GM18867 (cell line): Measurements from ENCODE around the gene AFM.
A peak's percentile ranks its signal among the peaks of the same experiment; 100 is the strongest.

ENCODE experiments used
- ATAC-seq: cut with Tn5 transposase; IDR thresholded peaks from one replicate; pipeline ENCODE4 v1.9.1; 2021; ENCODE audit warnings: mild to moderate bottlenecking, moderate library complexity; ENCODE audit not compliant: unreplicated experiment

The AFM gene

DNA sequence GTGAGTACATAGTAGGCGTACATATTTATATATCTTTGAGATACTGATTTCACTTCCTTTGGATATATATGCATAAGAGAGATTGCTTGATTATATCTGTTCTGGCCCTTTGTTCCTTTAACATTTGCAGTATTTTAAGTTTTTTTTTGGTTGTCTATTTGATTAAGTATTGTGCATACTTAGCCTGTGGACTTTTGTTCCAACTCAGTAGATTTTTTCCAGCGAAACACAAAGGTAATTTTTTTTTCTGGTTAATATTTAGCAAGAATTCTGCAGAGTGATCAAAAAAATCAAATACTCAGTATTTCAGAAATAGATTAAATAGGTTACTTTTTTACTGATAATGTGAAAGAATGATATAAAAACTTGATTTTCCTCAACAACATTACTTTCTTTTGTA lies at the start of gene AFM:
TSS of gene AFM (plus strand) at position 388 of the 400 bp plus-strand sequence. CDS start 31 bp downstream, outside the sequence.
- no peak for ATAC-seq

GRCh38 chr4:73431813-73432168 lies 49.8 kb upstream of the AFM start:
- no peak for ATAC-seq

GRCh38 chr4:73432169-73433000 lies 49.2 kb upstream of the AFM start:
- ATAC-seq: no peak

GRCh38 chr4:73433140-73433539 lies 48.4 kb upstream of the AFM start:
- no peak for ATAC-seq

- peak; percentile 83 for ATAC-seq
These were observed 47.2 kb upstream of the AFM start for GRCh38 chr4:73434311-73434710.

DNA sequence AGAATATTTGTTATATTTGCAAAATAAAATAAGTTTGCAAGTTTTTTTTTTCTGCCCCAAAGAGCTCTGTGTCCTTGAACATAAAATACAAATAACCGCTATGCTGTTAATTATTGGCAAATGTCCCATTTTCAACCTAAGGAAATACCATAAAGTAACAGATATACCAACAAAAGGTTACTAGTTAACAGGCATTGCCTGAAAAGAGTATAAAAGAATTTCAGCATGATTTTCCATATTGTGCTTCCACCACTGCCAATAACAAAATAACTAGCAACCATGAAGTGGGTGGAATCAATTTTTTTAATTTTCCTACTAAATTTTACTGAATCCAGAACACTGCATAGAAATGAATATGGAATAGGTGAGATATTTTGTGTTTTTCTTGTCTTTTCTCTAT lies 45.6 kb upstream of the AFM start, which contains the start of gene AFP:
TSS of gene AFP (plus strand) at position 238 of the 400 bp plus-strand sequence. CDS start at position 280, 42 bp downstream.
- ATAC-seq: no peak

GRCh38 chr4:73436674-73437557 lies 44.6 kb upstream of the AFM start:
- ATAC-seq: no peak

DNA sequence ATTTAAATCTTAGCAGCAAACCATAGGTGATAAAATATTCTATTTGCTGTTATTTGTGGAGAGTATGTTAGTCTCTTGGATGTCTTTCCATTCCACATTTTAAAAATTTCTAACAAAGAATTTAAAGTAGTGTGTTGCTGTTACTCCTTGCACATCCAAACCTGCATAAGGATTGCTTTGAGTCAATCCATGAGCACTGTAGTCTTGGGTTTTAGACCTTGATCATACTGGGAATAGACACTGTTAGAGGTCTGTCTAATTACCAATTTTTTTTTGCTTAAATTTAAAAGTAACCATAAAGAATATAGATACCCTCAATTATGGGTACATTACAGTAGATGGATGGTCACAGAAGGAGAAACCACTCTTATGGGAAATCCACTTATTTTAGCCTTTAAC lies 44.0 kb upstream of the AFM start:
- ATAC-seq: no peak

DNA sequence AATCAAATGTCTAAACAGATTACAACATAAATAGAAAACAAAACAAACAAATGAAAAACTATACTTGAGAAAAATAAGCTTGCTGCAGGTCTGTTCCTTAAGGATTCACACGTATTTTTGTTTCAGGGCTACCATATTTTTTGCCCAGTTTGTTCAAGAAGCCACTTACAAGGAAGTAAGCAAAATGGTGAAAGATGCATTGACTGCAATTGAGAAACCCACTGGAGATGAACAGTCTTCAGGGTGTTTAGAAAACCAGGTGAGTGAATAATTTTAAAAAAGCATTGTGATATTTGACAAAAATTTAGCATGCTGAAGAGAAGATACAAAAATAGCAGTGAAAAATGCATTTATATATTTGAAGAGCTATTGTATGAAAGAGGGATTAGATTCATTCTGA lies 43.5 kb upstream of the AFM start:
- no peak for ATAC-seq

- ATAC-seq: no peak
These were observed 42.8 kb upstream of the AFM start for GRCh38 chr4:73438582-73439215.

DNA sequence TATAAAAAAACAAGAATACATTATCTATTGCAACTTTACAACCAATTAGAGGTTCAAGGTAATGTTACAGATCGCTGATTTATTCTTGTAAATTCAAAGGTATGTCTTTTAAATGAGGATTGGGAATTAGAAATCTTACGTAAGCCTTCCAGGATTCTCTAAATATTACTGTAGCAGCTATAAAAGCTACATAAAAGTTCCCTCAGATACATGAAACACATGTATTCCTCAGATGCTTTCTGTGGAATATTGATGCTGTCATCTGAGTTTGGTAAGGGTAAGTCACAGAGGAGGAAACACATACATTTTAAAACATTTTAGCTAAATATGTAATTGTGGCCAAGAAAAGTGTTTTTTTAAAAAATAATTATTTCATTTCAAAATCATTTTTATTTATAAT lies 42.1 kb upstream of the AFM start:
- ATAC-seq: no peak

- no peak for ATAC-seq
These were observed 41.6 kb upstream of the AFM start for GRCh38 chr4:73439991-73440390.

DNA sequence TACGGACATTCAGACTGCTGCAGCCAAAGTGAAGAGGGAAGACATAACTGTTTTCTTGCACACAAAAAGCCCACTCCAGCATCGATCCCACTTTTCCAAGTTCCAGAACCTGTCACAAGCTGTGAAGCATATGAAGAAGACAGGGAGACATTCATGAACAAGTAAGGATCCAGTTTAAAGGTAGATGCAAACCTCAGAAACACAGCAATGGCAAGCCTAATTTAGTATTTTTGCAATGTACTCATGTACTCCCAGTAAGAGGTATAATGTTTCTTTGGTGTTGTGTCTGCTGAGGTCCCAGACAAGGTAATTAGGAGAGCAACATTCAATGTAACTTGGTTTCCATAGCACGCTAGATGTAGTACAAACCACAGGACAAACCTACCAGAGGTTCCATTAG lies 40.9 kb upstream of the AFM start:
- ATAC-seq: no peak

DNA sequence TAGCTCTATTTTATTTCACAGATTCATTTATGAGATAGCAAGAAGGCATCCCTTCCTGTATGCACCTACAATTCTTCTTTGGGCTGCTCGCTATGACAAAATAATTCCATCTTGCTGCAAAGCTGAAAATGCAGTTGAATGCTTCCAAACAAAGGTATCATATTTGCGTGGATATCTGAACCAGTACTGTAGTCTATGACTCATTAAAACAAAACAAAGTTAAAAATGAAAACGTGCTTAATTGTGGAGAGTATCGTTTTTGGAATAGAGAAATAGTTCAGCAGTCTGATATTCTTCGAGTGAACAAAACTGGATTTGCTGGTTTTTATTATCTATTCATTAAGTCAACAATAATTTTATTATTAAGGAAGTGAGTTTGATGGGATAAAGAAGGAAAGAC lies 39.3 kb upstream of the AFM start:
- ATAC-seq: no peak

- no peak for ATAC-seq
These were observed 38.3 kb upstream of the AFM start for GRCh38 chr4:73443224-73443623.

DNA sequence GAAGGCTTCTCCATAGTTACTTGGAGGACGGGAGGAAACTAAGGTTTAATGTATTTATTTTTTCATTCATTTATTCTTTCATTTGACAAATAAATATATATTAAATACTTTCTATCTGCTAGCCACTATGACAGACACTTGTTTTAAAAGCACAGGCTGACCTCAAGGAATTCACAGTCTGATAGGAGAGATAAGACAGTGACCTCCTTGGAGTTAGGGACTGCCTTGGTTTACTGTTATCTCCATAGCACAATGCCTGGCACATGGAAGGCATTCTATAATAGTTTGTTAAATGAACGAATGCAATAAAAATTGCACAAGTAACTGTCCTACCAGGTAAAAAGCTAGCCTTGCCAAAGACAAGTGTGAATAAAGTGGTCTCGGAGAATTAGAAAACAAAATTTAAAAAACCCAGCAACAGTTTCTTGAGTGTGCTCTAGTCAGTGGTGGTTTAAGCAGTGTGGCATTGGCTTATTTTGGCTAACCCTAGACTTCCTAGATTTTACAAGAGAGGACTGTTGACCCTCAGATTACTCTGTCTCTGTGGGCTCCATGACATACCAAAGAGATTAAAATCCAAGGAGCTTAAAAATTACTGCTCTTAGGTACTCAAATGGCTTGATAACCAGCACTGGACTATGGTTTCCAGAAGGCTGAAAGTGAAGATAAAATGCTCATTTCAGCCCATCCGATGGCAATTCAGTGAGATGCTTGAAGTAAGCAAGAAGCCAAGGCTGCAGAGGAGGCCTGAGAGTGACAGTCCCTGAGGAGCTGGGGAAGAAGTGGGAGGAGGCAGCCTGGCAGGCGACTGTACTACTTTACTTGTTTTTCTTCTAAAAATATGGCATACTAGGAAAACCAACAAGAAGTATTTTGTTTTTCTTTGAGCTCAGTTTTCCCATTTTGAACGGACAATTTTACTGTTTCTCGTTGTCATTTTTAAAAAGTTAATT lies 35.9 kb upstream of the AFM start:
- ATAC-seq: no peak

- ATAC-seq: peak; percentile 99
These were observed 35.1 kb upstream of the AFM start for GRCh38 chr4:73446336-73446938.

- ATAC-seq: no peak
These were observed 33.9 kb upstream of the AFM start for GRCh38 chr4:73447671-73448070.

- peak; percentile 41 for ATAC-seq
These were observed 32.9 kb upstream of the AFM start for GRCh38 chr4:73448448-73449203.
